Hematopoietic multipotent progenitor cell (in vitro differentiated cells): Measurements from ENCODE around the gene XNDC1N. TPM values are rescaled to one million over a fixed set of nuclear protein-coding genes. Genes with fewer than 3 reads are reported as not detected.

ENCODE experiments used
- DNase-seq, 3 donors: peaks; one replicate each; pipeline ENCODE4 v3.0.0-alpha.2; 2011 to 2015; ENCODE audit warnings: low read depth in 2 of 3, low spot score in 2 of 3
- total RNA-seq: library from RNA; depleted of rRNA; stranded (reverse); fragments of >200 nt; gene quantifications from one replicate; pipeline ENCODE4 v1.2.3, GENCODE V29; 2012

Gene XNDC1N
- 12.7 TPM for total RNA-seq

GRCh38 chr11:71927820-71928736, at the start of gene XNDC1N:
Gene XNDC1N (minus strand): TSS chr11:71928594. CDS start chr11:71923353, 5,241 bp downstream.
- peak; percentile 78 to 91 (median 88) for DNase-seq

- peak in 2 of 3 donors; percentile 72 to 85 for DNase-seq
These were observed 49.5 kb upstream of the XNDC1N start for GRCh38 chr11:71977743-71978418.

GRCh38 chr11:71977090-71977489, 48.7 kb upstream of the XNDC1N start:
- no peak for DNase-seq

GRCh38 chr11:71976551-71976950, 48.2 kb upstream of the XNDC1N start:
- no peak for DNase-seq

GRCh38 chr11:71971680-71972079, 43.3 kb upstream of the XNDC1N start:
- no peak for DNase-seq

GRCh38 chr11:71964641-71965040, 36.2 kb upstream of the XNDC1N start:
- no peak for DNase-seq

GRCh38 chr11:71963468-71963867, 35.1 kb upstream of the XNDC1N start:
- DNase-seq, result no peak

GRCh38 chr11:71962428-71963038, 34.1 kb upstream of the XNDC1N start:
- DNase-seq, result peak in 2 of 3 donors; percentile 53 to 73

GRCh38 chr11:71955898-71956456, 27.6 kb upstream of the XNDC1N start:
- DNase-seq, result no peak

GRCh38 chr11:71951741-71952310, 23.4 kb upstream of the XNDC1N start:
- DNase-seq, result no peak

- DNase-seq, result no peak
These were observed 20.6 kb upstream of the XNDC1N start for GRCh38 chr11:71949034-71949433.

GRCh38 chr11:71948314-71949027, 20.1 kb upstream of the XNDC1N start:
- DNase-seq, result peak in 2 of 3 donors; percentile 41 to 76

- DNase-seq, result no peak
These were observed 19.1 kb upstream of the XNDC1N start for GRCh38 chr11:71947498-71947897.

GRCh38 chr11:71946144-71946571, 17.8 kb upstream of the XNDC1N start:
- DNase-seq, result no peak

- no peak for DNase-seq
These were observed 12.3 kb upstream of the XNDC1N start for GRCh38 chr11:71940561-71941219.

GRCh38 chr11:71937826-71938225, 9.4 kb upstream of the XNDC1N start:
- no peak for DNase-seq

GRCh38 chr11:71936825-71937224, 8.4 kb upstream of the XNDC1N start:
- no peak for DNase-seq

GRCh38 chr11:71935338-71935925, 7.0 kb upstream of the XNDC1N start:
- no peak for DNase-seq

GRCh38 chr11:71934213-71934612, 5.8 kb upstream of the XNDC1N start:
- DNase-seq, result peak in 2 of 3 donors; percentile 11 to 29
